HepG2 (cell line): ENCODE results near the gene POP5. TPM values are rescaled to one million over a fixed set of nuclear protein-coding genes. Genes with fewer than 3 reads are reported as not detected.

Experiments used
- BCLAF1 ChIP-seq: fragments of 450-650 bp; IDR thresholded peaks from 2 replicates; pipeline ENCODE4 v1.6.1; 2017; ENCODE audit warnings: mild to moderate bottlenecking
- FOXP4 ChIP-seq: sonication (generic); formaldehyde crosslinking; IDR thresholded peaks from 2 replicates; pipeline ENCODE4 v1.4.0; 2020; ENCODE audit warnings: missing genetic modification reagents
- HOXA5 ChIP-seq: sonication (generic); formaldehyde crosslinking; IDR thresholded peaks from 2 replicates; pipeline ENCODE4 v1.4.0; 2020; ENCODE audit warnings: missing genetic modification reagents
- KMT2A ChIP-seq: sonication (generic); formaldehyde crosslinking; IDR thresholded peaks from 2 replicates; pipeline ENCODE4 v1.4.0; 2020; ENCODE audit warnings: missing genetic modification reagents
- NFAT5 ChIP-seq: sonication (generic); formaldehyde crosslinking; IDR thresholded peaks from 2 replicates; pipeline ENCODE4 v1.4.0; 2020; ENCODE audit warnings: missing genetic modification reagents
- RNF219 ChIP-seq: sonication (generic); formaldehyde crosslinking; IDR thresholded peaks from 2 replicates; pipeline ENCODE4 v1.5.0; 2020; ENCODE audit warnings: mild to moderate bottlenecking, missing genetic modification reagents
- SAP130 ChIP-seq: IDR thresholded peaks from 2 replicates; pipeline ENCODE4 v1.6.1; 2016; ENCODE audit warnings: low read depth
- SKIL ChIP-seq: sonication (generic); formaldehyde crosslinking; IDR thresholded peaks from 2 replicates; pipeline ENCODE4 v1.8.0; 2022; ENCODE audit warnings: missing genetic modification reagents, mild to moderate bottlenecking, moderate library complexity, borderline replicate concordance
- SNRNP70 ChIP-seq: fragments of 200-400 bp; formaldehyde crosslinking; IDR thresholded peaks from 2 replicates; pipeline ENCODE4 v1.6.1; 2017; ENCODE audit warnings: mild to moderate bottlenecking, low read depth, low read length, moderate library complexity
- SP140L ChIP-seq: sonication (generic); formaldehyde crosslinking; IDR thresholded peaks from 2 replicates; pipeline ENCODE4 v1.4.0; 2020; ENCODE audit warnings: missing genetic modification reagents, borderline replicate concordance
- ZIK1 ChIP-seq: sonication (generic); formaldehyde crosslinking; IDR thresholded peaks from 2 replicates; pipeline ENCODE4 v1.5.0; 2020; ENCODE audit warnings: mild to moderate bottlenecking, low read depth, missing genetic modification reagents, borderline replicate concordance
- ZNF296 ChIP-seq: sonication (generic); formaldehyde crosslinking; conservative IDR thresholded peaks from 2 replicates; pipeline ENCODE4 v1.5.0; 2020; ENCODE audit warnings: mild to moderate bottlenecking, missing genetic modification reagents
- ZNF3 ChIP-seq: IDR thresholded peaks from 2 replicates; pipeline ENCODE4 v1.7.0; 2017; ENCODE audit warnings: inconsistent platforms
- ZNF788 ChIP-seq: sonication (generic); formaldehyde crosslinking; IDR thresholded peaks from 2 replicates; pipeline ENCODE4 v1.5.0; 2020; ENCODE audit warnings: mild to moderate bottlenecking, missing genetic modification reagents, borderline replicate concordance
- polyA plus RNA-seq, 8 experiments: library from polyadenylated mRNA; depleted of rRNA in 3 of 8; stranded (reverse) in 7 of 8; unstranded in 1 of 8; fragments of >200 nt; fragmentation: Illumina TruSeq in 4 of 8; extraction: Trizol in 4 of 8; gene quantifications; 2 replicates each; pipeline versions ENCODE4 v1.2.1 to v1.2.3, GENCODE V29; 2011 to 2016; ENCODE audit warnings: low read depth in 4 of 8, missing spikeins in 1 of 8, mixed read lengths in 1 of 8; ENCODE audit not compliant: insufficient read depth in 1 of 8
- total RNA-seq, 5 experiments: library from RNA; depleted of rRNA; stranded (reverse); fragments of >200 nt; fragmentation: Illumina TruSeq; extraction: Trizol; gene quantifications; 2 replicates each; pipeline ENCODE4 v1.2.3, GENCODE V29; 2016; ENCODE audit warnings: low read depth in 1 of 5

POP5 gene
- total and polyA plus RNA-seq, 2 of the 13 experiments (the other 11 are each of a cell fraction or from before 2014, with no cell fraction given) = 45.6 to 61.3 TPM

- peak; percentile 78 for TF ChIP-seq NFAT5 (CRISPR knock-in tag)
- no peak; the same call in 1 of the 2 replicates for TF ChIP-seq FOXP4 (CRISPR knock-in tag)
- peak; percentile 75 for TF ChIP-seq KMT2A (CRISPR knock-in tag)
- peak; percentile 88 for TF ChIP-seq SAP130 (CRISPR knock-in tag)
- peak; percentile 43; the same call in 1 of the 2 replicates for TF ChIP-seq SKIL (CRISPR knock-in tag)
- TF ChIP-seq SNRNP70 = no peak
- TF ChIP-seq RNF219 (CRISPR knock-in tag) = peak; percentile 85
- TF ChIP-seq SP140L (CRISPR knock-in tag) = no peak
- peak; percentile 77 for TF ChIP-seq HOXA5 (CRISPR knock-in tag)
- no peak for TF ChIP-seq ZIK1 (CRISPR knock-in tag)
- peak; percentile 77; the same call in 1 of the 2 replicates for TF ChIP-seq ZNF296
- TF ChIP-seq BCLAF1 = no peak
- 0 out of 2 replicates have a peak, but pooled peaks have one; percentile 68 for TF ChIP-seq ZNF788 (CRISPR knock-in tag)
- peak; percentile 34; the same call in 1 of the 2 replicates for TF ChIP-seq ZNF3 (CRISPR knock-in tag)
These were observed 52.2 kb downstream of the POP5 start, which contains the start of gene COQ5 (continued) for GRCh38 chr12:120528861-120529525.
